ENCODE results near the gene NOLC1. TPM values are rescaled to one million over a fixed set of nuclear protein-coding genes. Genes with fewer than 3 reads are reported as not detected.

The NOLC1 gene
- polyA plus RNA-seq, 3 donors, result 10.0 to 32.1 (median 19.3) TPM

- intact Hi-C loops (cut with micrococcal nuclease), result loop anchor here (2.0 to 10.0 kb wide), 4 partner anchors 14 to 372 kb away; partner anchors contain the start of genes ACTR1A (in 2 of the 2), SUFU (in 2 of the 2), ARMH3 (in 1 of the 2) and NOLC1 (in 1 of the 2)
- peak; percentile 99 for TF ChIP-seq CTCF (IDR thresholded peaks at IDR 0.05)
- H3K36me3 ChIP-seq (replicated peaks in 1 of 2; ENCODE audit: control insufficient read depth in 1 of 2, insufficient read depth in 2 of 2, low read length in 2 of 2), result peaks cover 5% of the 10 kb centered on the region in 2 donors
Observed at GRCh38 chr10:102132563-102133372, 19.4 kb upstream of the NOLC1 start, which contains the start of gene PPRC1. TSS of gene PPRC1 (plus strand) at chr10:102133040. CDS start at chr10:102133069, 29 bp downstream.

GRCh38 chr10:102133373-102134195 is 18.6 kb upstream of the NOLC1 start:
- H3K9ac ChIP-seq (ENCODE audit: insufficient read depth, low read length, poor library complexity, severe bottlenecking), result peak overlapping the region; percentile 93
- no peaks in the 10 kb centered on the region for H3K27me3 ChIP-seq (ENCODE audit: control insufficient read depth in 2 of 2, insufficient read depth in 2 of 2, low read length in 2 of 2)
- Mint-ChIP-seq H3K36me3 (peaks cover 13 to 16% of the 10 kb centered on the region in 2 donors), H3K27ac (peak overlapping the region; percentile 93 to 97 (median 95)), H3K27me3 (ENCODE audit: low read depth in 3 of 3) (peaks cover 0 to 2% (median 0%) of the 10 kb centered on the region in 3 donors), H3K4me1 (peaks cover 24% of the 10 kb centered on the region), H3K9me3 (no peaks in the 10 kb centered on the region), H3K4me3 (peak overlapping the region; percentile 95)
- H2AFZ ChIP-seq (ENCODE audit: insufficient read depth, low read depth, low read length, poor library complexity, severe bottlenecking), result peak overlapping the region; percentile 89
- peaks cover 46% of the 10 kb centered on the region for H4K20me1 ChIP-seq (ENCODE audit: insufficient read depth, low read length)
- peak overlapping the region; percentile 97 for H3K4me2 ChIP-seq (replicated peaks; ENCODE audit: extremely low read depth, low read length, poor library complexity, severe bottlenecking)
- peak overlapping the region; percentile 79 to 98 (median 84) for H3K4me3 ChIP-seq (replicated peaks in 1 of 3; ENCODE audit: low read depth in 2 of 3, low read length in 3 of 3)
- H3K36me3 ChIP-seq (replicated peaks in 1 of 2; ENCODE audit: control insufficient read depth in 1 of 2, insufficient read depth in 2 of 2, low read length in 2 of 2), result peaks cover 13 to 14% of the 10 kb centered on the region in 2 donors
- H3K79me2 ChIP-seq (ENCODE audit: insufficient read depth, low read length), result peaks cover 55% of the 10 kb centered on the region
- DNase-seq, result peak in 1 of 3 donors; percentile 74
- WGBS (ENCODE audit: insufficient coverage), result 2% methylated on average over 28 of the region's 48 CpGs
- TF ChIP-seq CTCF (IDR thresholded peaks at IDR 0.05), result no peak
- H3K9me3 ChIP-seq (replicated peaks in 1 of 2; ENCODE audit: control insufficient read depth in 1 of 2, insufficient read depth in 1 of 2, low read length in 2 of 2), result no peaks in the 10 kb centered on the region
- H3K4me1 ChIP-seq (ENCODE audit: control insufficient read depth in 1 of 2, insufficient read depth in 2 of 2, low read length in 2 of 2), result peaks cover 16 to 25% of the 10 kb centered on the region in 2 donors
- intact Hi-C loops (cut with micrococcal nuclease), result loop anchor here (2.0 to 10.0 kb wide), 4 partner anchors 15 to 371 kb away; partner anchors contain the start of genes ACTR1A (in 2 of the 2), SUFU (in 2 of the 2), ARMH3 (in 1 of the 2) and NOLC1 (in 1 of the 2)
- peak overlapping the region; percentile 90 to 93 for H3K27ac ChIP-seq (ENCODE audit: low read depth in 1 of 2, low read length in 2 of 2)

More at GRCh38 chr10:102132563-102133372, 19.4 kb upstream of the NOLC1 start, which contains the start of gene PPRC1:
- Histone ChIP-seq H3K4me3 (replicated peaks in 1 of 3; ENCODE audit: low read depth in 2 of 3, low read length in 3 of 3) (peak within 1 kb of the TSS; percentile 79 to 98 (median 84)), H3K9me3 (replicated peaks in 1 of 2; ENCODE audit: control insufficient read depth in 1 of 2, insufficient read depth in 1 of 2, low read length in 2 of 2) (no peaks in the 10 kb centered on the region), H3K27ac (ENCODE audit: low read depth in 1 of 2, low read length in 2 of 2) (peak within 1 kb of the TSS; percentile 90 to 93), H3K79me2 (ENCODE audit: insufficient read depth, low read length) (peaks cover 49% of the 10 kb centered on the region), H3K27me3 (ENCODE audit: control insufficient read depth in 2 of 2, insufficient read depth in 2 of 2, low read length in 2 of 2) (no peaks in the 10 kb centered on the region), H2AFZ (ENCODE audit: insufficient read depth, low read depth, low read length, poor library complexity, severe bottlenecking) (peak within 1 kb of the TSS; percentile 89), H4K20me1 (ENCODE audit: insufficient read depth, low read length) (peaks cover 40% of the 10 kb centered on the region), H3K4me1 (ENCODE audit: control insufficient read depth in 1 of 2, insufficient read depth in 2 of 2, low read length in 2 of 2) (peaks cover 16 to 25% of the 10 kb centered on the region in 2 donors), H3K4me2 (replicated peaks; ENCODE audit: extremely low read depth, low read length, poor library complexity, severe bottlenecking) (peak within 1 kb of the TSS; percentile 97), H3K9ac (ENCODE audit: insufficient read depth, low read length, poor library complexity, severe bottlenecking) (peak within 1 kb of the TSS; percentile 93)
- Mint-ChIP-seq H3K4me3 (peak within 1 kb of the TSS; percentile 95), H3K27ac (peak within 1 kb of the TSS; percentile 93 to 97 (median 95)), H3K27me3 (ENCODE audit: low read depth in 3 of 3) (peaks cover 0 to 2% (median 0%) of the 10 kb centered on the region in 3 donors), H3K4me1 (peaks cover 24% of the 10 kb centered on the region), H3K36me3 (peaks cover 4 to 9% of the 10 kb centered on the region in 2 donors), H3K9me3 (no peaks in the 10 kb centered on the region)
- DNase-seq, result peak; percentile 96 to 98 (median 97)
- under 1% methylated on average over 61 of the region's 64 CpGs for WGBS (ENCODE audit: insufficient coverage)

Data from CD14-positive monocyte (primary cell).